Muscle layer of colon (tissue), 2 donors: Measurements from ENCODE around the gene OR6B2.

ENCODE experiments used
- H3K27ac ChIP-seq: one replicate; pipeline ENCODE4 v1.7.0; 2013; ENCODE audit warnings: low read depth, mild to moderate bottlenecking, low read length, moderate library complexity
- H3K27me3 ChIP-seq, 2 donors: one replicate each; pipeline ENCODE4 v1.7.0; 2013; ENCODE audit warnings: low read length in 2 of 2, mild to moderate bottlenecking in 2 of 2; ENCODE audit not compliant: insufficient read depth in 2 of 2, control insufficient read depth in 1 of 2
- H3K36me3 ChIP-seq: one replicate; pipeline ENCODE4 v1.7.0; 2013; ENCODE audit warnings: mild to moderate bottlenecking, low read length; ENCODE audit not compliant: insufficient read depth
- H3K4me1 ChIP-seq: one replicate; pipeline ENCODE4 v1.7.0; 2013; ENCODE audit warnings: mild to moderate bottlenecking, low read length; ENCODE audit not compliant: insufficient read depth
- H3K4me3 ChIP-seq, 2 donors: one replicate each; pipeline ENCODE4 v1.7.0; 2013; ENCODE audit warnings: low read length in 2 of 2, low read depth in 1 of 2, mild to moderate bottlenecking in 1 of 2, moderate library complexity in 1 of 2
- H3K9ac ChIP-seq: one replicate; pipeline ENCODE4 v1.7.0; 2013; ENCODE audit warnings: low read length
- H3K9me3 ChIP-seq: one replicate; pipeline ENCODE4 v1.7.0; 2013; ENCODE audit warnings: mild to moderate bottlenecking, low read length
- donor health status: abdominal sarcoma.
- donor health status: Adenocarcinoma of cecum.

Gene OR6B2

GRCh38 chr2:240037358-240037757 is 7.1 kb upstream of the OR6B2 start:
- peaks cover 0 to 6% of the 10 kb centered on the region in 2 donors for H3K27me3 ChIP-seq
- H3K9ac ChIP-seq: no peak overlapping the region
- H3K27ac ChIP-seq: no peak overlapping the region
- no peaks in the 10 kb centered on the region for H3K9me3 ChIP-seq
- no peaks in the 10 kb centered on the region for H3K4me1 ChIP-seq
- no peaks in the 10 kb centered on the region for H3K36me3 ChIP-seq
- H3K4me3 ChIP-seq: no peak overlapping the region

DNA sequence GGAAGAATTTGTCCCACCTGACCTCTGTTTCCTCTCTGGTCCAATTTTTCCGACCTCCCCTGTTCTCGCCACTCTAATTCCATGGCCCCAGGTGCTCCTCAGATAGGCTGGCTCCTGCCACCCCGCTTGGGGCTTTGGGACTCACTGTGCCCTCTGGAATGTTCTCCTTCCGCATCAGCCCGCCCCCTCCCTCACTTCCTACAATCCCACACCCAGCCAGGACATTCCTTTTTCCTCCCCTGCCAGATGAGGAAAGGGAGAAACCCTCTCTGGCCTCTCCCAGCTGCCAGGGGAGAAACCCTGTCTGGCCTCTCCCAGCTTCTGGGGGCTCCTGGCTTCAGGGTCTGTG is 3.1 kb upstream of the OR6B2 start:
- Histone ChIP-seq H3K9me3 (no peaks in the 10 kb centered on the region), H3K27ac (no peak overlapping the region), H3K4me1 (no peaks in the 10 kb centered on the region), H3K9ac (no peak overlapping the region), H3K27me3 (peaks cover 0 to 6% of the 10 kb centered on the region in 2 donors), H3K36me3 (no peaks in the 10 kb centered on the region), H3K4me3 (no peak overlapping the region)

DNA sequence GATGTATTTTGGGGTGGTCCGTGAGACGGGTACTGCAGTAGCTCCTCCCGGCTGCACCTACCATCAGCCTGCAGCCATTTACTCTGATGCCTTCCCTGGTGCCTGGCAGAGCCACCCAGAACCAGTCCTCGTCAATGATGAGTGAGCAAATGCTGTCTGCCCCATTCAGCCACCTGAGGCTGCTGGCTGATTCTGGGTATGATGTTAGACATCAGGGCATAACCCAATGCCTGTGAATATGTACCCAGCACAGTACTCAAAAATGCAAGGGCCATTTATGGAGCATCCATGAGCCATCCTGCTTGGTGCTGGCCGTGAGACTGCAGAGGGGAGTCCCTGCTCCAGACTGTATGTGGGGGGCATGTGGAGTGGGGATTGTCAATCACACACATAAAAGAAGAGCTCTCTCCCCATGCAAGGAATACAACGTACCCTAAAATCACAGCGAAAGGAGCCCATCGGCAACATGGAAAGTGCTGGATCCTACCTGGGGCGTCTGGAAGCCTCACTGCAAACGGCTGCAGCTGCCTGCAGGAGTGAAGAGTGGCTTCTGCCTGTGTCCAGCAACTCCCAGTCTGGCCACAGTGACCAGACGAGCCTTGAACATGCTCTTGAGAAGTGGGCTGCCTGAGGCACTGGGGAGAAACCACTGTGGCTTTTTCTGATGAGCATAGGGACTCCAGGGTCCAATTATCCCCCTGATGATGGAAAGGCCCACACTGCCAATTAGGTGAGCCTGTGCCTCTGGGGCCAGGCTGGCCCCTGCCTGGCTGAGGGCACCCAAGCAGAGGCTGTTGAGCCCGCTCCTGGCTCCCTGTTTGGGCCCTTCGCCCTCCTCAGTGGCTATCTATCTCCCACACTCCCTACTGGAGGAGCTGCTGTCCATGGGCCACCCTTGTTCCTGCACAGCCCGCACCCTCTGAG is 2.4 kb upstream of the OR6B2 start:
- no peaks in the 10 kb centered on the region for H3K36me3 ChIP-seq
- H3K27me3 ChIP-seq: peaks cover 0 to 6% of the 10 kb centered on the region in 2 donors
- H3K9me3 ChIP-seq: no peaks in the 10 kb centered on the region
- no peak overlapping the region for H3K27ac ChIP-seq
- H3K9ac ChIP-seq: no peak overlapping the region
- H3K4me1 ChIP-seq: no peaks in the 10 kb centered on the region
- no peak overlapping the region for H3K4me3 ChIP-seq

GRCh38 chr2:240024766-240025165 is 5.5 kb downstream of the OR6B2 start:
- Histone ChIP-seq H3K4me1 (peaks cover 18% of the 10 kb centered on the region), H3K36me3 (peaks cover 20% of the 10 kb centered on the region), H3K9ac (peak overlapping the region; percentile 93), H3K27ac (peak overlapping the region; percentile 88), H3K4me3 (peak overlapping the region; percentile 86 to 98), H3K27me3 (no peaks in the 10 kb centered on the region), H3K9me3 (no peaks in the 10 kb centered on the region)

DNA sequence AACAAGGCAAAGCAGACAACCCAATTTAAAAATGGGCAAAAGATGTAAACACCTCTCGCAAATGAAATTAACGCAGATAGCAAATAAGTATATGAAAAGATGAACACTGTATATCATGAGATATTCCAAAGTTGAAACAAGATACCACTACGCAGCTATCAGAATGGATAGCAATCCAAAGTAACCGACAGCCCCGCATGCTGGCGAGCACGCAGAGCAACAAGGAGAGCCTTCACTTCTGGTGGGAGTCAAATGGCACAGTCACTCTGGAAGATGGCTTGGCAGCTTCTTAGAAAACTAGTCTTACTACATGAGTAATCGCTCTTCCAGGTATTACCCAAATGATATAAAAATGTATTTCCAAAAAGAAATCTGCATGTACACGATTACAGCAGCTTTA is 6.4 kb downstream of the OR6B2 start:
- Histone ChIP-seq H3K27ac (no peak overlapping the region), H3K4me1 (peaks cover 18% of the 10 kb centered on the region), H3K27me3 (no peaks in the 10 kb centered on the region), H3K4me3 (peak overlapping the region in 1 of 2 donors; percentile 86), H3K36me3 (peaks cover 25% of the 10 kb centered on the region), H3K9me3 (no peaks in the 10 kb centered on the region), H3K9ac (no peak overlapping the region)

DNA sequence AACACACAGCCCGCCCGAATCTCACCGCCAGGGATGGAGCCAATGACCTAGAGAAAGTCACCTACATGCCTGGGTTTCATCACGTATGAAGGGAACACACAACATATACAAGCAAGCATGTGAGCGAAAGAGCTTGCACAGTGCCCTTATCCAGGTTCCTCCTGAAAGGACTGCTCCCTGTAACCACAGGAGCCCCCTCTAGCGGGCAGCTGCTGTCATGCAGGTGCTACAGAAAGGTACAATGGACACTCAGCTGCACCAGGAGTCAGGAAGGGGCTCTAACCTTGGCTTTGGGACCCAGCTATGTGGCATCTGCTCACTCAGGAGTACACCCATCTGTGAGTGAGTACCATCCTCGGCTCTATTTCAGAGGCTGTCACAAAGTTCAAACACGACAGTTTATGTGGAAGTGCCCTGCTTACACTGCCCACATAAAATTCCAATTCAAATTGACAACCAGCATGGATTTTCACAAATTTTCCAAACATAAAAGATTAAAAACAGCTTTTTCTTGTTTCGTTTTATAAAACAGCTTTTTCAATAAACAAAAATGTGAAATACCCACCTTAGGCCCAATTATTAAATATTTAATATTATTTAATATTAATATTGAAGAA is 8.6 kb downstream of the OR6B2 start:
- Histone ChIP-seq H3K36me3 (peaks cover 47% of the 10 kb centered on the region), H3K4me3 (no peak overlapping the region), H3K9me3 (no peaks in the 10 kb centered on the region), H3K9ac (no peak overlapping the region), H3K27ac (no peak overlapping the region), H3K27me3 (no peaks in the 10 kb centered on the region), H3K4me1 (peaks cover 18% of the 10 kb centered on the region)

DNA sequence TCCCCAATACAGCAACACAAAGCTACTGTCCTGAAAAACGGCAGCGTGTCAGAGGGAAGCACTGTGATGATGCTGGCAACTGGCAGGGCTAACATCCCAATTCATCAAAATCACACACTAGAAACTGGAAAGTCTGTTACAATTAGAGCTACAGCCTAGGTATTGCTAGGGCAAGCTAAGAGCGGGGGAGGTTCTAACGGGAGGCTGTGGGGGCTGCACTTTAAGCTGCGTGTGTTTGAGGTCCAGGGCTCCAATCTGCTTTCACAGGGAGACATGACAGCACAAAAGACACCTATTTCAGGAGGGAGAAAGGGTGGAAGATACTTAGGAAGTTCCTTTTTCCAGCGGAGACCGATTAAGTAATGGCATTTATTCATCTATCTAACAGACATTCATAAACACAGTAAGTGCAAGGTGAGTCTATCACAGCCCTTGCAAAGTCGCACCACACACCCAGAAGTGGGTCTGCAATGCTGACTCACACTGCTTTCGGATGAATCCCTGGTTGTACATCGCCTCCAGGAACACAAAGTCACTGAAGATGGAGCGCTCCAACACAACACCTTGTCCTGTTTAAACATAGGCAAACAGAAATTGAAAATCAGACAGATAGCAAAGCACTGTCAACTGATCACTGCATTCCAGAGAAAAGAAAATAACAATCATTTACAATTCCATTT is 12.0 kb downstream of the OR6B2 start:
- no peak overlapping the region for H3K27ac ChIP-seq
- H3K9me3 ChIP-seq: no peaks in the 10 kb centered on the region
- H3K4me3 ChIP-seq: no peak overlapping the region
- no peaks in the 10 kb centered on the region for H3K27me3 ChIP-seq
- H3K9ac ChIP-seq: no peak overlapping the region
- peaks cover 9% of the 10 kb centered on the region for H3K4me1 ChIP-seq
- peaks cover 73% of the 10 kb centered on the region for H3K36me3 ChIP-seq

DNA sequence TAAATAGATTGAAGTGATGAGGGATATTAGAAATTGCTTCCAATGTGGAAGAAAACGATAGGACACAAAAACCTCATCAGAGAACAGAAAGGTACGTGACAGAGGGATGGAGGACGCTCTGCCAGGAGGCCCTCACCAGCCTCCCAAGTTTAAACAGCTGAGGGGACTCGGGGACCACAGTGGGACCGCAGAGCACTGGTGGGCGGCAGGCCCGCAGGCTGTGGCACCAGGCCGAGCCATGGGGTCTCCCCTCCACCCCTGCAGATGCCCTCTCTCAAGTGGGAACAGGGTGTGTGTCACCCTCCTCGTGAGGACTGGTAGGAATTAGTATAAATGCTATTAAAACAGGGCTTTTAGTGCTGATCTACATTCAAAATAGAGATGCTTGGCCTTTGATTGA is 15.9 kb downstream of the OR6B2 start:
- H3K9me3 ChIP-seq: no peaks in the 10 kb centered on the region

GRCh38 chr2:240013343-240013742 is 16.9 kb downstream of the OR6B2 start:
- Histone ChIP-seq H3K4me1 (no peaks in the 10 kb centered on the region), H3K36me3 (peaks cover 86% of the 10 kb centered on the region), H3K9ac (no peak overlapping the region), H3K4me3 (no peak overlapping the region), H3K9me3 (no peaks in the 10 kb centered on the region), H3K27me3 (no peaks in the 10 kb centered on the region), H3K27ac (no peak overlapping the region)

More for the DNA sequence above, 15.9 kb downstream of the OR6B2 start:
- H3K4me3 ChIP-seq: no peak overlapping the region
- H3K36me3 ChIP-seq: peaks cover 85% of the 10 kb centered on the region
- H3K27ac ChIP-seq: no peak overlapping the region
- H3K9ac ChIP-seq: no peak overlapping the region
- no peaks in the 10 kb centered on the region for H3K27me3 ChIP-seq
- H3K4me1 ChIP-seq: no peaks in the 10 kb centered on the region

DNA sequence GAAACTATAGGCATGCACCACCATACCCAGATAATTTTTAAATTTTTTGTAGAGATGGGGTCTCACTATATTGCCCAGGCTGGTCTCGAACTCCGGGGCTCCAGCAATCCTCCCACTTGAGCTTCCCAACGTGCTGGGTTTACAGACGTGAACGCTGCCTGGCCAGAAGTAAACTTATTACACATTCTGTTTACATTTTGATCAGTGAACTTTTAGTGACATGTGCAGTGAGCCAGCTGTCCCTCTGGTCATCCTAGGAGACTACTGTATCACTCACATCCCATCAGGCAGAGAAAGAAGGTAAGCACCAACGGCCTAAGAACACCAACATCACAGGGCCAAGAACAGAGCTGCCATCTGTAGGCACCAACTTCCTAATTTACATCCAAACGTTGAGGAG is 27.2 kb downstream of the OR6B2 start:
- no peak overlapping the region for H3K4me3 ChIP-seq
- no peaks in the 10 kb centered on the region for H3K9me3 ChIP-seq
- no peaks in the 10 kb centered on the region for H3K27me3 ChIP-seq
- no peaks in the 10 kb centered on the region for H3K4me1 ChIP-seq
- no peak overlapping the region for H3K27ac ChIP-seq
- peaks cover 83% of the 10 kb centered on the region for H3K36me3 ChIP-seq
- H3K9ac ChIP-seq: no peak overlapping the region

DNA sequence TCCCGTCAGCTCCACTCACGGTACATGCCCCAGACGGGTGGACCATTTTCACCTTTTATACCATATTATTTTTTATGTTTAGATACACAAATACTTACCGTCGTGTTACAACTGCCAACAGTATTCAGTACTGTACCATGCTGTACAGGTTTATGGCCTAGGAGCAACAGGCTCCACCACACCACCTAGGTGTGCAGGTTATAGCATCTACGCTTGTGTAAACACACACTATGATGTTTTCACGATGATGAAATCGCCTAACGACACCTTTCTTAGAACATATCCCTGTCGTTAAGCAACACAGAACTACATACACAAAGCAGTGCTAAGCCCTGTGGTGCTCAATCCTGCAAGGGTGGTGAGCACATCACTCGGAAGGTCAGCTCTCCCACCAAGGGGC is 29.6 kb downstream of the OR6B2 start:
- H3K27me3 ChIP-seq: no peaks in the 10 kb centered on the region
- H3K27ac ChIP-seq: no peak overlapping the region
- no peak overlapping the region for H3K9ac ChIP-seq
- H3K36me3 ChIP-seq: peaks cover 68% of the 10 kb centered on the region
- no peak overlapping the region for H3K4me3 ChIP-seq
- H3K4me1 ChIP-seq: no peaks in the 10 kb centered on the region
- H3K9me3 ChIP-seq: no peaks in the 10 kb centered on the region
